Activated CD8-positive, alpha-beta memory T cell treated with anti-CD3 and anti-CD28 coated beads for 4 hours (primary cell): ENCODE data around the gene DAP3.

ENCODE experiments used
- DNase-seq, 2 donors: peaks; one replicate each; pipeline ENCODE4 v3.0.0-alpha.2; 2020; ENCODE audit warnings: low read depth in 2 of 2

DAP3 gene

GRCh38 chr1:155776414-155776813, 87.5 kb downstream of the DAP3 start:
- no peak for DNase-seq

GRCh38 chr1:155777582-155777981, 88.7 kb downstream of the DAP3 start:
- DNase-seq, result no peak
